Spinal cord (tissue), 10 donors: Measurements from ENCODE around the gene GADD45G. TPM values are rescaled to one million over a fixed set of nuclear protein-coding genes. Genes with fewer than 3 reads are reported as not detected.

Experiments
- DNase-seq, 6 donors: peaks; one replicate each; pipeline versions ENCODE4 v3.0.0 to v3.0.0-alpha.2; 2013 to 2015; ENCODE audit warnings: low spot score in 6 of 6, low read depth in 4 of 6
- H3K27ac ChIP-seq: one replicate; pipeline ENCODE4 v1.5.1; 2013; ENCODE audit warnings: low read depth, low read length, control low read depth
- H3K27me3 ChIP-seq: one replicate; pipeline ENCODE4 v1.6.1; 2013; ENCODE audit warnings: low read length; ENCODE audit not compliant: control insufficient read depth, insufficient read depth
- H3K36me3 ChIP-seq: one replicate; pipeline ENCODE4 v1.6.1; 2013; ENCODE audit warnings: low read length; ENCODE audit not compliant: control insufficient read depth, insufficient read depth
- H3K4me1 ChIP-seq: one replicate; pipeline ENCODE4 v1.6.1; 2013; ENCODE audit warnings: low read length; ENCODE audit not compliant: control insufficient read depth, insufficient read depth
- H3K4me3 ChIP-seq: one replicate; pipeline ENCODE4 v1.5.1; 2013; ENCODE audit warnings: low read depth, low read length, control low read depth
- H3K9me3 ChIP-seq: one replicate; pipeline ENCODE4 v1.6.1; 2013; ENCODE audit warnings: low read length; ENCODE audit not compliant: control insufficient read depth, insufficient read depth
- WGBS: methylation state at CpG from one replicate; pipeline ENCODE4 v1.1.5; 2013; ENCODE audit warnings: missing lambda C conversion rate; ENCODE audit not compliant: insufficient coverage; 5-methylcytosine and 5-hydroxymethylcytosine counted together
- long read RNA-seq, 4 donors: transcript quantifications; one replicate each; lab custom pipeline, GENCODE V29; 2026
- polyA plus RNA-seq, 2 donors: library from polyadenylated mRNA; unstranded; fragments of 120-200 nt; gene quantifications; one replicate each; pipeline ENCODE4 v1.2.1, GENCODE V29; 2013; ENCODE audit not compliant: insufficient read length in 2 of 2
- total RNA-seq, 2 donors: library from RNA; depleted of rRNA in 1 of 2; stranded (reverse); fragments of 120-200 nt in 1 of 2; fragments of >200 nt in 1 of 2; gene quantifications; one replicate each; pipeline versions ENCODE4 v1.2.3 to v1.2.4, GENCODE V29; 2013 to 2014
- donor health status: healthy.

Gene GADD45G
- total RNA-seq: 1 to 10 TPM; 5.5 to 5.8 TPM
- 10 to 100 TPM; 15.6 to 16.7 TPM for polyA plus RNA-seq
- long read RNA-seq, donor 1, transcript GADD45G-201 (4 exons, 1,065 nt): major isoform, 8 of 14 reads
- long read RNA-seq, donor 1, partial matches to known transcripts: 5 of 14 reads
- long read RNA-seq, donor 1, other reads (novel, unspliced or antisense): 0 of 14 reads
- long read RNA-seq, donor 2, partial matches to known transcripts: 0 of 4 reads
- long read RNA-seq, donor 2, other reads (novel, unspliced or antisense): 0 of 4 reads
- long read RNA-seq, donor 3, partial matches to known transcripts: 0 of 5 reads
- long read RNA-seq, donor 3, other reads (novel, unspliced or antisense): 0 of 5 reads
- long read RNA-seq, donor 4, partial matches to known transcripts: 0 of 4 reads
- long read RNA-seq, donor 4, other reads (novel, unspliced or antisense): 0 of 4 reads

DNA sequence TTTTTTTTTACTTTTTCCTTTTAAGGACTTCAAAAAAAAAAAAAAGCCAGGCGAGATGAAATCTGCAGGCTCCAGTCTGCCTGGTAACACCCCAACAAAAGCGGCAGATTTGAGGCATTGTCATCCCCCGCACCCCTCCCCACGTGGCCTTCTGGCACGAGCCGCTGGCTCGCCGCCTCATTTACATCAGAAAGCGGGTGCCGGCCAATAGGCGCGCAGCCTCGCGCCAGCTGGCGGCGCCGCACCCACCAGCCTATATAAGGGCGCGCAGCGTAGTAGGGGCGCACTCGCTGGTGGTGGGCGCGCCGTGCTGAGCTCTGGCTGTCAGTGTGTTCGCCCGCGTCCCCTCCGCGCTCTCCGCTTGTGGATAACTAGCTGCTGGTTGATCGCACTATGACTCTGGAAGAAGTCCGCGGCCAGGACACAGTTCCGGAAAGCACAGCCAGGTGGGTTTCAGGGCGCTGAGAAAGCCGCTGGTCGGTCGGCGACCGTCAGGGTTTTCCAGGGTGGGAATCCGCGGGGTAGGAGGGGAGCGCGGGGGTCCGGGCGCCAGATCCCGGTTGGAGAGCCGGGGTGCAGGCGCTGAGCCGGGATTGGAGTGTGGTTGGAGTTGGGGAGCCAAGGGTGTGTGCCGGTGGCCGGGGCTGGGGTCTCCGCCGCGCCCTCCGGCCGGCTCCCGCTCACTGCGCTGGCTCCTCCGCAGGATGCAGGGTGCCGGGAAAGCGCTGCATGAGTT is at the start of gene GADD45G:
TSS of gene GADD45G (plus strand) at position 284 of the 736 bp plus-strand sequence. CDS start at position 394, 110 bp downstream.
- peaks cover 44% of the 10 kb centered on the region for H3K4me1 ChIP-seq
- under 1% methylated on average over 63 of the region's 63 CpGs for WGBS
- peak; percentile 64 to 98 (median 85) for DNase-seq
- no peaks in the 10 kb centered on the region for H3K9me3 ChIP-seq
- peak within 1 kb of the TSS; percentile 50 for H3K27ac ChIP-seq
- H3K36me3 ChIP-seq: peaks cover 8% of the 10 kb centered on the region
- H3K4me3 ChIP-seq: peak within 1 kb of the TSS; percentile 47
- peaks cover 26% of the 10 kb centered on the region for H3K27me3 ChIP-seq

DNA sequence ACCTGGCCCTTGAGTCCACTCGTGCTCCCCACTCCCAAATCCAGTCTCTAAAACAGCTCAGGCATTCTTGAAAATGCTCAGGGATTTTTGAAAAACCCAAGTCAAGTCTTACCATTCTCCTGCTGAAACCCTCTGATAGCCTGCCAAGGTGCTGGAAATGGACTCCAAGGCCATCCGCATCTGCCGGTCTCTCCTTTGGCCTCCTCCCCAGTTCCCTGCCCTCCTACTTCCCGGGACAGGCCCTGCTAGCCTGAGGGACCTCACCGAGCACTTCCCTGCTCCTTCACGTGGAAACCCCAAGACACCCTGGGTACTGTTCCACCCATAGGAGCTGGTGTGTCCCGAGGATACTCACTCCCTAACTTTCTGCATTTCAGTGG is 49.8 kb upstream of the GADD45G start:
- WGBS: 83% methylated on average over 6 of the region's 7 CpGs
- Histone ChIP-seq H3K4me3 (no peak overlapping the region), H3K9me3 (no peaks in the 10 kb centered on the region), H3K36me3 (no peaks in the 10 kb centered on the region), H3K27ac (no peak overlapping the region), H3K4me1 (no peaks in the 10 kb centered on the region), H3K27me3 (no peaks in the 10 kb centered on the region)
- DNase-seq: no peak

GRCh38 chr9:89555451-89556375 is 49.1 kb upstream of the GADD45G start:
- Histone ChIP-seq H3K9me3 (no peaks in the 10 kb centered on the region), H3K27me3 (no peaks in the 10 kb centered on the region), H3K27ac (no peak overlapping the region), H3K4me1 (no peaks in the 10 kb centered on the region), H3K36me3 (no peaks in the 10 kb centered on the region), H3K4me3 (no peak overlapping the region)
- 69% methylated on average over 8 of the region's 12 CpGs for WGBS
- DNase-seq: no peak

GRCh38 chr9:89558196-89558899 is 46.5 kb upstream of the GADD45G start:
- no peaks in the 10 kb centered on the region for H3K9me3 ChIP-seq

DNA sequence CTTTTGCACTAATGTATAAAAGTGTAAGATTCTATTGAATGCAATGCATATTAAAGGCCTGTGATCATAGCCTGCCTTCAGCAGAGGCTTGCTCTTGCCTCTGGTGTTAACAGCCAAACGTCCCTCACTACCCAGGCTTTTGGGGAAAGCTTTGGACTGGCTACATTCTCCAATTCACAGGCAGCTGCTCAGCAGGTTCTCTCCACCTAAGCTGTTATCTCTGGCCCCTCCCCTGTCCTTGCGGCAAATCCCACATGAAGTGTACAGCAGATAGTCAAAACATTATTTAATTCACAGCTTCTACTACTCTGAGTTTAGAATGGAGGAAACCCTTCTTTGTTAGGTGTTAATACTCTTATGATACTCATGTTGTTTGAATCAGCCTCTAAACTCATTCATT is 45.9 kb upstream of the GADD45G start:
- H3K4me1 ChIP-seq: no peaks in the 10 kb centered on the region
- H3K27me3 ChIP-seq: no peaks in the 10 kb centered on the region
- H3K27ac ChIP-seq: no peak overlapping the region
- WGBS: 60% methylated on average over 1 of the region's 2 CpGs
- no peak for DNase-seq
- no peak overlapping the region for H3K4me3 ChIP-seq
- H3K9me3 ChIP-seq: no peaks in the 10 kb centered on the region
- no peaks in the 10 kb centered on the region for H3K36me3 ChIP-seq

More at GRCh38 chr9:89558196-89558899, 46.5 kb upstream of the GADD45G start:
- Histone ChIP-seq H3K4me3 (no peak overlapping the region), H3K27ac (no peak overlapping the region), H3K27me3 (no peaks in the 10 kb centered on the region), H3K4me1 (no peaks in the 10 kb centered on the region), H3K36me3 (no peaks in the 10 kb centered on the region)
- 100% methylated on average over 2 of the region's 6 CpGs for WGBS
- DNase-seq: no peak

- peak in 1 of 6 donors; percentile 5 for DNase-seq
- Histone ChIP-seq H3K27ac (no peak overlapping the region), H3K4me3 (no peak overlapping the region), H3K36me3 (no peaks in the 10 kb centered on the region), H3K9me3 (no peaks in the 10 kb centered on the region), H3K4me1 (no peaks in the 10 kb centered on the region), H3K27me3 (no peaks in the 10 kb centered on the region)
- WGBS: 79% methylated on average over 9 of the region's 10 CpGs
Observed at GRCh38 chr9:89562186-89562814, 42.5 kb upstream of the GADD45G start.

DNA sequence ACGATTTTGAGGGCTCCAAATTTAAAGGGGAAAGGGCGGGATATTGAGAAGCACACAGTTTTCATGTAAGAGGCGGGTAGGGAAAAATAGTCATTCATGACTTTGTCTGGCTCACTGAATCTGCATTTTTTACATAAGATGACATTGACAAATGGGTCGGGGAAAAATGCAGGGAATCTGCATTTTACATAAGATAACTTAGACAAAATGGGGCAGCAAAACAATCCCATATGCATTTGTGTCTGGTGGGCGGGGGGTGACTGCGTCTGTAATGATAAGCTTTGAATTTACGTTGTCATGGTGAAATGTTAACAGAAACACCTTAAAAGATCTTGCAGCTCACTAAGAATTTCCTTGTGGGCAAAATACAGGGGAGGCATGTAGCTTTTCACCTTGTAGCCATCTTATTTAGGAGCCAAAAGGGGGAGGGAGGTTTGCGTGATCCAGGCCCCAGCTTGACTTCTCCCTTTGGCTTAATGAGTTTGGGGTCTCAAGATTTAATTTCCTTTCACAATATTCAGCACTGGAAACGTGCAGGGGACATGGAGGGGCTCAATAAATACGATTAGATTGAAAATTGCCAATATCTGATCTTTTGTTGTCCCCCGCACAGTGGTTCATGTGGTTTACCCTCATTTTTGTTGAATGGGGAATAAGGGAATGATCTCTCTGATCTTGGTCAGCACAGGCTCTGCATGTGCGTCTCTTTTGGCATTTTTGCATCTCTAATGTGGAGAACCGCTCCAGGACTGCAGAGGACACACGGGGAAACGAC is 41.1 kb upstream of the GADD45G start:
- no peaks in the 10 kb centered on the region for H3K36me3 ChIP-seq
- no peaks in the 10 kb centered on the region for H3K9me3 ChIP-seq
- no peaks in the 10 kb centered on the region for H3K4me1 ChIP-seq
- H3K4me3 ChIP-seq: no peak overlapping the region
- DNase-seq: peak in 1 of 6 donors; percentile 6
- H3K27me3 ChIP-seq: no peaks in the 10 kb centered on the region
- H3K27ac ChIP-seq: no peak overlapping the region
- 80% methylated on average over 8 of the region's 15 CpGs for WGBS

GRCh38 chr9:89564346-89564878 is 40.4 kb upstream of the GADD45G start:
- peak in 1 of 6 donors; percentile 17 for DNase-seq
- Histone ChIP-seq H3K4me3 (no peak overlapping the region), H3K9me3 (no peaks in the 10 kb centered on the region), H3K27me3 (no peaks in the 10 kb centered on the region), H3K27ac (no peak overlapping the region), H3K36me3 (no peaks in the 10 kb centered on the region), H3K4me1 (no peaks in the 10 kb centered on the region)
- 54% methylated on average over 14 of the region's 14 CpGs for WGBS
